Naive B cell (primary cell): ENCODE results near the gene MAP4K4. TPM values are rescaled to one million over a fixed set of nuclear protein-coding genes. Genes with fewer than 3 reads are reported as not detected.
A peak's percentile ranks its signal among the peaks of the same experiment; 100 is the strongest.
"Not testable (repeated sequence)": the region's sequence is repeated elsewhere in the genome, so short reads cannot be mapped to it uniquely, and the experiment has no call there.

Source experiments
- ATAC-seq, 2 donors: fragments of 150-1000 bp; cut with Tn5 transposase; 2 replicates each; pipeline ENCODE4 v1.10.0; 2021; ENCODE audit warnings: low read depth in 2 of 2, mild to moderate bottlenecking in 2 of 2, moderate library complexity in 2 of 2
- DNase-seq: peaks from one replicate; pipeline ENCODE4 v3.0.0; 2022
- H3K27ac Mint-ChIP-seq, 6 donors: one replicate each; pipeline ENCODE4 v1.8.0; 2020 to 2022; ENCODE audit warnings: mild to moderate bottlenecking in 6 of 6, mixed read lengths in 6 of 6, moderate library complexity in 5 of 6, inconsistent platforms in 2 of 6
- H3K27me3 Mint-ChIP-seq, 3 donors: one replicate each; pipeline ENCODE4 v1.8.0; 2021 to 2022; ENCODE audit warnings: mixed read lengths in 3 of 3, mild to moderate bottlenecking in 1 of 3
- H3K36me3 Mint-ChIP-seq, 2 donors: one replicate each; pipeline ENCODE4 v1.8.0; 2020 to 2022; ENCODE audit warnings: mixed read lengths in 2 of 2, inconsistent platforms in 1 of 2, mild to moderate bottlenecking in 1 of 2
- H3K4me1 Mint-ChIP-seq, 3 donors: one replicate each; pipeline ENCODE4 v1.8.0; 2020 to 2022; ENCODE audit warnings: mixed read lengths in 3 of 3, inconsistent platforms in 1 of 3, mild to moderate bottlenecking in 1 of 3, moderate library complexity in 1 of 3
- H3K4me3 Mint-ChIP-seq, 8 donors: one replicate each; pipeline ENCODE4 v1.8.0; 2020 to 2022; ENCODE audit warnings: mild to moderate bottlenecking in 8 of 8, mixed read lengths in 8 of 8, moderate library complexity in 8 of 8, inconsistent platforms in 2 of 8
- H3K9me3 Mint-ChIP-seq, 7 donors: one replicate each; pipeline ENCODE4 v1.8.0; 2020 to 2022; ENCODE audit warnings: mixed read lengths in 7 of 7, mild to moderate bottlenecking in 5 of 7, inconsistent platforms in 2 of 7, moderate library complexity in 1 of 7
- polyA plus RNA-seq, 6 donors: library from polyadenylated mRNA; unstranded; fragments of 300-500 nt; fragmentation: Illumina TruSeq; gene quantifications; one replicate each; pipeline ENCODE4 v1.2.3, GENCODE V29; 2021; ENCODE audit warnings: low read depth in 6 of 6

Gene MAP4K4
- polyA plus RNA-seq, 6 donors from 2014 or later: 11.8 to 36.0 (median 20.3) TPM

DNA sequence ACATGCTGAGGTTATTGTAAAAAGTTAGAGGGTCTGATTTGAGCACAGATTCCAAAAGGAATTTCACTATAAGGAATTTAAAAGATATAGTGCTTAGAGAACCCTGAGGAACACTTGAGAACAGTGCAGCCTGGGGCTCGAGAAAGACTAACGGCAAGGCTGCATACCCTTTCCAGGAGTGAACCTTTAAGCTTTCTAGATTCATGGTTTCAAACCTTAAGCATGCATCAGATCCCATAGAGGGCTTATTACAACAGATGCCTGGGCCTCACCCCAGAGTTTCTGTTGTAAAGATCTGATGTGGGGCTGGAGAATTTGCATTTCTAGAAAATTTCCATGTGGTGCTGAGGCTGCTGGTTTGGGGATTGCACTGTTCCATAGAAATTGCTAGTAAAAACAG, 203.7 kb downstream of the MAP4K4 start:
- no peak for ATAC-seq
- no peak overlapping the region for H3K4me3 Mint-ChIP-seq
- H3K27ac Mint-ChIP-seq: peak overlapping the region in 1 of 6 donors; percentile 49
- H3K9me3 Mint-ChIP-seq: peaks cover 0 to 31% (median 21%) of the 10 kb centered on the region in 7 donors
- no peak for DNase-seq
- peaks cover 0 to 4% of the 10 kb centered on the region in 2 donors for H3K36me3 Mint-ChIP-seq
- H3K4me1 Mint-ChIP-seq: peaks cover 0 to 5% (median 0%) of the 10 kb centered on the region in 3 donors
- H3K27me3 Mint-ChIP-seq: peaks cover 0 to 6% (median 0%) of the 10 kb centered on the region in 3 donors

DNA sequence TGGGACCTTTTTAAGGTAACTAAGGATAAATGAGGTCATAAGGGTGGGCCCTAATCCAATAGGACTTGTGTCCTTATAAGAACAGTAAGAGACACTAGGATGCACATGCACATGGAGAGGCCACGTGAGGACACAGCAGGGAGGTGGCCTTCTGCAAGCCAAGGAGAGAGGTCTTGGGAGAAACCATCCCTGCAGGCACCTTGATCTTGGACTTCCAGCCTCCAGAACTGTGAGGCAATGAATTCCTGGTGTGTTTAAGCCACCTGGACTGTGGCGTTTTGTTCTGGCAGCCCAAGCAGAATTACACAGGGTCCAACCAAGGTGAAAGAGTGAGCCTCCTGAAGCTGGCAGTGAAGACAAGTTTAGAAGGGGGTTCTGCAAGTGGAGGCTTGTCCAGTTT, 204.7 kb downstream of the MAP4K4 start:
- Mint-ChIP-seq H3K4me3 (no peak overlapping the region), H3K27me3 (peaks cover 0 to 6% (median 0%) of the 10 kb centered on the region in 3 donors)
- DNase-seq: no peak

DNA sequence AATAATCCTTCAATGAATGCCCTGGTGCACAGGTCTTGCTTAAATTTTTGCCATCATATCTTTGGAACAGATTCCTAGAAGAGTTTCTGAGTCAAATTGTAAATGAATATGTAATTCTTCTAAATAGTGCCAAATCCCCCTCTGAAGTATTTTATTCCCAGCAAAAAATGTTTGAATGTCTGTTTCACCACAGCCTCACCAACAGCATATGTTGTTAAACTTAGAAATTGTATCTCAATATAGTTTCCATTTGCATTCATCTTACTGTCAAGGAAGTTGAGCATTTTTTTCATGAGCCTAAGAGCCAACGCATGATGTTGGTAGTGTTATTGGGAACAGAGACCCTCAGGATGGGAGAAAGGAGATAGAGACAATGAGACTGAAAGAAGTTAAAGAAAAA, 207.4 kb downstream of the MAP4K4 start:
- H3K27ac Mint-ChIP-seq: no peak overlapping the region
- no peak overlapping the region for H3K4me3 Mint-ChIP-seq
- ATAC-seq (no peak), DNase-seq (no peak)
- H3K9me3 Mint-ChIP-seq: peaks cover 0 to 41% (median 38%) of the 10 kb centered on the region in 7 donors
- H3K27me3 Mint-ChIP-seq: peaks cover 0 to 6% (median 0%) of the 10 kb centered on the region in 3 donors
- peaks cover 0 to 3% (median 0%) of the 10 kb centered on the region in 3 donors for H3K4me1 Mint-ChIP-seq
- H3K36me3 Mint-ChIP-seq: peaks cover 4 to 6% of the 10 kb centered on the region in 2 donors

More for the DNA sequence above, 204.7 kb downstream of the MAP4K4 start:
- ATAC-seq: no peak
- Mint-ChIP-seq H3K27ac (peak overlapping the region in 1 of 6 donors; percentile 77), H3K36me3 (peaks cover 0 to 4% of the 10 kb centered on the region in 2 donors), H3K9me3 (peaks cover 0 to 33% (median 24%) of the 10 kb centered on the region in 7 donors), H3K4me1 (peaks cover 0 to 5% (median 0%) of the 10 kb centered on the region in 3 donors)

DNA sequence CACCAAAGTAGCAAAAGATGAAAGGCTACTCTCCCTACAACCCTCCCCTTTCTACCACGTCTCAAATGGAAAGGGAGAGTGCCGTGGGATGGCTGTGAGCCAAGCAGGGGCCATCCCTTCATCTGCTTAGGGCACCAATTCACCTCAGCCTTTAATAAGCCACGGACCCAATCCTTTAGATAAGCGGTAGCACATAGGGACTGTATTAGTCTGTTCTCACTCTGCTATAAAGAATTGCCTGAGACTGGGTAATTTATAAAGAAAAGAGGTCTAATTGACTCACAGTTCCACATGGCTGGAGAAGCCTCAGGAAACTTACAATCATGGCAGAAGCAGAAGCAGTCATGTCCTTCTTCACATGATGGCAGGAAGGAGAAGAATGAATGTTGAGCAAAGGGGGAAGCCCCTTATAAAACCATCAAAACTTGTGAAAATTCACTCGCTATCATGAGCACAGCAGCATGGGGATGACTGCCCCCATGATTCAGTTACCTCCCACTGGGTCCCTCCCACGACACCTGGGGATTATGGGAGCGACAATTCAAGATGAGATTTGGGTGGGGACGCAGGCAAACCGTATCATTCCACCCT, 208.3 kb downstream of the MAP4K4 start:
- Mint-ChIP-seq H3K27ac (no peak overlapping the region), H3K4me3 (peak overlapping the region in 1 of 8 donors; percentile 5), H3K27me3 (peaks cover 0 to 6% (median 0%) of the 10 kb centered on the region in 3 donors)

DNA sequence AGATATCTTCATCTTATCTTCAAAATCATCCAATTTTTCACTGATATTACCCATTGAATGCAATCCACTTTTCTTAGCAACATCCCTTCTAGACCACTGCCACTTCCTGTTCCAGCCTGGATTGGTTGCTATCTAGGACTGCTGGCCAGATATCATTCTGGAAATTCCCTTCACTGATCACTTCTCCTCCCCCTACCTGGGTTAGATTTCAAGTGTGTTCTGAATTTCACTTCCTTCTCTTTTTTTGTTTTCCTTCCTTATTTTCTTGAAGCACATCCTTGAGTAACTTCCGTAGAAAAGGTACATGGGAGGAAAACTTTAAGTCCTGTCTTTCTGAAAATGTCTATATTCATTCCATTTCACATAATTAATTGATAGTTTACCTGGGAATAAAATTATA, 212.3 kb downstream of the MAP4K4 start:
- Mint-ChIP-seq H3K27me3 (peaks cover 0 to 3% (median 0%) of the 10 kb centered on the region in 3 donors), H3K27ac (peak overlapping the region in 1 of 6 donors; percentile 20), H3K4me3 (peak overlapping the region in 2 of 8 donors; percentile 6 to 44), H3K36me3 (peaks cover 12 to 18% of the 10 kb centered on the region in 2 donors), H3K4me1 (peaks cover 5 to 25% (median 15%) of the 10 kb centered on the region in 3 donors), H3K9me3 (peaks cover 9 to 44% (median 33%) of the 10 kb centered on the region in 7 donors)
- DNase-seq (peak; percentile 17), ATAC-seq (peak; percentile 30 to 34)

More for the DNA sequence above, 208.3 kb downstream of the MAP4K4 start:
- no peak for ATAC-seq
- peaks cover 0 to 6% (median 0%) of the 10 kb centered on the region in 3 donors for H3K4me1 Mint-ChIP-seq
- peaks cover 8 to 49% (median 43%) of the 10 kb centered on the region in 7 donors for H3K9me3 Mint-ChIP-seq
- H3K36me3 Mint-ChIP-seq: peaks cover 12 to 15% of the 10 kb centered on the region in 2 donors
- no peak for DNase-seq

- Mint-ChIP-seq H3K36me3 (peaks cover 8 to 18% of the 10 kb centered on the region in 2 donors), H3K27me3 (no peaks in the 10 kb centered on the region), H3K4me1 (peaks cover 22 to 40% (median 35%) of the 10 kb centered on the region in 3 donors), H3K27ac (peak overlapping the region; percentile 2 to 85 (median 76)), H3K4me3 (peak overlapping the region; percentile 19 to 85 (median 78)), H3K9me3 (peaks cover 8 to 25% (median 17%) of the 10 kb centered on the region in 7 donors)
- peak; percentile 97 for ATAC-seq
- peak; percentile 62 for DNase-seq
Observed at GRCh38 chr2:101912545-101912944, 215.0 kb downstream of the MAP4K4 start.

DNA sequence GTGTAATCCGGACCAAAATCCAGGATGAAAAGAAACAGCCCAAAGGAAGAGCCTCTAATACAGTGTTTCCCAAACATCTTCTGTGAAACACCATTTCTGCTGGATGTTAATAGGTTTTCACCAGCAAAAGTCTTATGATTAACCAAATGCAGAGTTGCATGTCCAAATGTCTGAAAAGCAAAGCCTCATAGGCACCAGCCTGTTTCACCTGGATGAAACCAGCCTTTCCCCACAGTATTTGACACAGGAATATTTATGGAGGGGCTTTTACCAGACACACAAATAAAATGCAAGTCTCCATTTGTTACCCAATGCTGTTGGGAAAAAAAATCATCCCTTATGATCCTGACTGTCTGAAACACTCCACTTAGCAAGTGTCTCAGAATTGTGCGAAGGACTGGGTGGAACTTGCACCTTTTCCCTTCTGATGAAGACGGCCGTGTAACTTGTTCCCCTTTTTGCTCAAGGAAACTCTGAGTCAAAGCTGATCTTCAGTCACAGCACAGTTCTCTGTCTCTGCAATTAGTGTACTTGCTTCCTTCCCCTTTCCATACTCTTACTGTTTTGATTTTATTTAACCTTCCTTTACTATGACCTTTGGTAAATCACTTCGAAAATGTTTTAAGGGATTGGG, 223.9 kb downstream of the MAP4K4 start:
- peaks cover 18 to 25% (median 25%) of the 10 kb centered on the region in 3 donors for H3K4me1 Mint-ChIP-seq
- H3K27me3 Mint-ChIP-seq: no peaks in the 10 kb centered on the region
- peaks cover 13 to 40% (median 33%) of the 10 kb centered on the region in 7 donors for H3K9me3 Mint-ChIP-seq
- peak overlapping the region in 5 of 6 donors; percentile 72 to 97 (median 92) for H3K27ac Mint-ChIP-seq
- ATAC-seq: peak; percentile 95 to 99
- H3K36me3 Mint-ChIP-seq: peaks cover 7 to 23% of the 10 kb centered on the region in 2 donors
- peak overlapping the region in 7 of 8 donors; percentile 26 to 87 (median 75) for H3K4me3 Mint-ChIP-seq
- peak; percentile 46 for DNase-seq

- no peaks in the 10 kb centered on the region for H3K27me3 Mint-ChIP-seq
- peak overlapping the region in 7 of 8 donors; percentile 26 to 87 (median 75) for H3K4me3 Mint-ChIP-seq
- H3K36me3 Mint-ChIP-seq: peaks cover 11 to 28% of the 10 kb centered on the region in 2 donors
- peaks cover 13 to 20% (median 20%) of the 10 kb centered on the region in 3 donors for H3K4me1 Mint-ChIP-seq
- no peak for DNase-seq
- H3K9me3 Mint-ChIP-seq: peaks cover 13 to 45% (median 38%) of the 10 kb centered on the region in 7 donors
- peak; percentile 12 to 18 for ATAC-seq
- H3K27ac Mint-ChIP-seq: peak overlapping the region in 5 of 6 donors; percentile 72 to 97 (median 92)
Observed at GRCh38 chr2:101921953-101922325, 224.4 kb downstream of the MAP4K4 start.

- H3K36me3 Mint-ChIP-seq: peaks cover 13 to 31% of the 10 kb centered on the region in 2 donors
- not testable (repeated sequence) for H3K4me3 Mint-ChIP-seq, H3K27me3 Mint-ChIP-seq, DNase-seq, ATAC-seq
- peak overlapping the region in 2 of 6 donors; percentile 22 to 61 for H3K27ac Mint-ChIP-seq
- H3K4me1 Mint-ChIP-seq: peaks cover 9 to 20% (median 19%) of the 10 kb centered on the region in 3 donors
- H3K9me3 Mint-ChIP-seq: peaks cover 19 to 63% (median 51%) of the 10 kb centered on the region in 7 donors
Observed at GRCh38 chr2:101924311-101924710, 226.8 kb downstream of the MAP4K4 start.

GRCh38 chr2:101930019-101930418, 232.5 kb downstream of the MAP4K4 start:
- Mint-ChIP-seq H3K36me3 (peaks cover 6 to 27% of the 10 kb centered on the region in 2 donors), H3K9me3 (peaks cover 10 to 49% (median 28%) of the 10 kb centered on the region in 7 donors), H3K4me3 (no peak overlapping the region), H3K27me3 (peaks cover 5 to 26% (median 18%) of the 10 kb centered on the region in 3 donors), H3K27ac (peak overlapping the region in 1 of 6 donors; percentile 49), H3K4me1 (no peaks in the 10 kb centered on the region)
- ATAC-seq: no peak
- no peak for DNase-seq

GRCh38 chr2:101930847-101931246, 233.3 kb downstream of the MAP4K4 start:
- Mint-ChIP-seq H3K36me3 (peaks cover 6 to 19% of the 10 kb centered on the region in 2 donors), H3K27ac (peak overlapping the region in 1 of 6 donors; percentile 62), H3K4me3 (no peak overlapping the region), H3K27me3 (peaks cover 5 to 26% (median 23%) of the 10 kb centered on the region in 3 donors), H3K4me1 (no peaks in the 10 kb centered on the region), H3K9me3 (peaks cover 10 to 41% (median 24%) of the 10 kb centered on the region in 7 donors)
- ATAC-seq (no peak), DNase-seq (no peak)

DNA sequence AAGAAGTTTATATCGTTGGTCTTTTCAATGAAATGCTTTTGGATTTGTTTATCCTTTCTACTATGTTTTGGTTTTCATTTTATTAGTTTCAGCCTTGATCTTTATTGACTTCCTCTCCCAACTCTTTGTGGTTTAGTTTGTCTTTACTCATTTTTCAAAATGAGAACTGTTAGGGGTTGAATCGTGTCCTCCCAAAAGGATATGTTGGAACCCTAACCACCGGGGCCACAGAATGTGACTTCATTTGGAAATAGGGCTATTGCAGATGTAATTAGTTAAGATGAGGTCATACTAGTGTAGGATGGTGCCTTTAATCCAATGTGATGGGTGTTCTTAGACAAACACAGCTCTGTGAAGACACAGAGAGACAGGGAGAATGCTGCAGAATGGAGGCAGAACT, 233.9 kb downstream of the MAP4K4 start:
- Mint-ChIP-seq H3K4me1 (no peaks in the 10 kb centered on the region), H3K36me3 (peaks cover 6 to 17% of the 10 kb centered on the region in 2 donors), H3K4me3 (no peak overlapping the region), H3K27me3 (peaks cover 5 to 29% (median 26%) of the 10 kb centered on the region in 3 donors), H3K9me3 (peaks cover 8 to 39% (median 18%) of the 10 kb centered on the region in 7 donors), H3K27ac (no peak overlapping the region)
- ATAC-seq: no peak
- no peak for DNase-seq

GRCh38 chr2:101935764-101936163, 238.3 kb downstream of the MAP4K4 start:
- H3K27me3 Mint-ChIP-seq: peaks cover 5 to 50% (median 44%) of the 10 kb centered on the region in 3 donors
- H3K9me3 Mint-ChIP-seq: peaks cover 7 to 26% (median 16%) of the 10 kb centered on the region in 7 donors
- H3K36me3 Mint-ChIP-seq: peaks cover 9 to 32% of the 10 kb centered on the region in 2 donors
- DNase-seq, H3K4me1 Mint-ChIP-seq, H3K27ac Mint-ChIP-seq, H3K4me3 Mint-ChIP-seq, ATAC-seq: not testable (repeated sequence)
